IMR-90 (cell line): Measurements from ENCODE around the gene CAPN5. TPM values are rescaled to one million over a fixed set of nuclear protein-coding genes. Genes with fewer than 3 reads are reported as not detected.

Experiments used
- ATAC-seq: fragments of 200-7000 bp; cut with Tn5 transposase; 2 replicates; pipeline ENCODE4 v1.9.1; 2020; ENCODE audit warnings: low read depth, mild to moderate bottlenecking, moderate library complexity
- BruUV-seq: library from RNA; stranded (reverse); fragments of 400-500 nt; replicated peaks from 2 replicates; lab custom pipeline; 2021; lab: Mats Ljungman, UMichigan
- CTCF ChIA-PET: fragments of 300-600 bp; formaldehyde crosslinking; extraction: SDS; loops from one replicate; lab custom pipeline; 2021; ENCODE audit warnings: antibody characterized with exemption; lab: Yijun Ruan, JAX
- POLR2A ChIA-PET: fragments of 300-600 bp; sonication (Branson Sonifier 250); formaldehyde crosslinking; loops from one replicate; lab custom pipeline; 2022; ENCODE audit warnings: antibody characterized with exemption; ENCODE audit not compliant: unreplicated experiment; lab: Charles Lee
- DNase-seq: peaks from one replicate; pipeline ENCODE4 v3.0.0; 2013
- H2AFZ ChIP-seq: replicated peaks from 2 replicates; pipeline ENCODE3; 2013; ENCODE audit warnings: low read length, mild to moderate bottlenecking; ENCODE audit not compliant: poor library complexity
- H2AK5ac ChIP-seq: 2 replicates; pipeline ENCODE4 v1.6.1; 2013; ENCODE audit warnings: low read depth, low read length, inconsistent platforms
- H2AK9ac ChIP-seq: replicated peaks from 2 replicates; pipeline ENCODE3; 2013; ENCODE audit warnings: mild to moderate bottlenecking, low read depth, low read length, moderate library complexity; ENCODE audit not compliant: poor library complexity
- H2BK120ac ChIP-seq: 2 replicates; pipeline ENCODE4 v1.6.1; 2013; ENCODE audit warnings: low read depth, low read length, inconsistent platforms
- H2BK15ac ChIP-seq: 3 replicates; pipeline ENCODE4 v1.6.1; 2013; ENCODE audit warnings: low read depth, low read length, inconsistent platforms
- H2BK20ac ChIP-seq: 2 replicates; pipeline ENCODE4 v1.6.1; 2013; ENCODE audit warnings: low read depth, mild to moderate bottlenecking, inconsistent platforms, low read length, moderate library complexity
- H2BK5ac ChIP-seq: 2 replicates; pipeline ENCODE4 v1.6.1; 2013; ENCODE audit warnings: mild to moderate bottlenecking, low read depth, low read length, inconsistent platforms; ENCODE audit not compliant: poor library complexity, severe bottlenecking
- H3K14ac ChIP-seq: replicated peaks from 2 replicates; pipeline ENCODE4 v1.6.1; 2013; ENCODE audit warnings: low read depth, low read length, inconsistent platforms
- H3K18ac ChIP-seq: 2 replicates; pipeline ENCODE4 v1.6.1; 2013; ENCODE audit warnings: low read depth, low read length, control low read depth
- H3K23ac ChIP-seq: 2 replicates; pipeline ENCODE4 v1.6.1; 2013; ENCODE audit warnings: low read depth, low read length, inconsistent platforms
- H3K27ac ChIP-seq: 2 replicates; pipeline ENCODE4 v1.5.1; 2013; ENCODE audit warnings: mild to moderate bottlenecking, control low read depth, low read length; ENCODE audit not compliant: insufficient read depth
- H3K27me3 ChIP-seq: 2 replicates; pipeline ENCODE4 v1.6.1; 2013; ENCODE audit warnings: low read length; ENCODE audit not compliant: control insufficient read depth, insufficient read depth
- H3K36me3 ChIP-seq: 2 replicates; pipeline ENCODE4 v1.6.1; 2013; ENCODE audit warnings: low read length, mixed read lengths; ENCODE audit not compliant: control insufficient read depth, insufficient read depth
- H3K4ac ChIP-seq: 2 replicates; pipeline ENCODE4 v1.6.1; 2013; ENCODE audit warnings: low read depth, low read length, inconsistent platforms
- H3K4me1 ChIP-seq: 2 replicates; pipeline ENCODE4 v1.6.1; 2013; ENCODE audit warnings: low read length, mixed read lengths; ENCODE audit not compliant: control insufficient read depth, insufficient read depth
- H3K4me2 ChIP-seq: 2 replicates; pipeline ENCODE4 v1.6.1; 2013; ENCODE audit warnings: low read depth, mild to moderate bottlenecking, control low read depth, low read length, moderate library complexity
- H3K4me3 ChIP-seq: 2 replicates; pipeline ENCODE4 v1.5.1; 2013; ENCODE audit warnings: low read depth, mild to moderate bottlenecking, control low read depth, low read length, moderate library complexity; ENCODE audit not compliant: insufficient read depth
- H3K56ac ChIP-seq: 2 replicates; pipeline ENCODE4 v1.6.1; 2013; ENCODE audit warnings: low read length, inconsistent platforms; ENCODE audit not compliant: insufficient read depth; ENCODE audit errors: extremely low read depth
- H3K79me1 ChIP-seq, 2 experiments: 2 replicates each; pipeline ENCODE4 v1.6.1; 2013; ENCODE audit warnings: low read length in 2 of 2, inconsistent platforms in 1 of 2, low read depth in 1 of 2
- H3K9ac ChIP-seq: 2 replicates; pipeline ENCODE4 v1.6.1; 2013; ENCODE audit warnings: low read depth, low read length, control low read depth
- H3K9me1 ChIP-seq: 2 replicates; pipeline ENCODE4 v1.6.1; 2013; ENCODE audit warnings: low read length, inconsistent platforms; ENCODE audit not compliant: insufficient read depth
- H3K9me3 ChIP-seq: 2 replicates; pipeline ENCODE4 v1.6.1; 2013; ENCODE audit warnings: low read length; ENCODE audit not compliant: control insufficient read depth, insufficient read depth
- H4K20me1 ChIP-seq: 2 replicates; pipeline ENCODE4 v1.6.1; 2013; ENCODE audit warnings: low read length, inconsistent platforms; ENCODE audit not compliant: insufficient read depth
- H4K5ac ChIP-seq: 2 replicates; pipeline ENCODE4 v1.6.1; 2013; ENCODE audit warnings: mild to moderate bottlenecking, low read depth, low read length, control low read depth
- H4K8ac ChIP-seq, 2 experiments: 2 replicates each; pipeline ENCODE4 v1.6.1; 2013; ENCODE audit warnings: low read depth in 2 of 2, low read length in 2 of 2, control low read depth in 1 of 2, inconsistent platforms in 1 of 2
- H4K91ac ChIP-seq: 2 replicates; pipeline ENCODE4 v1.6.1; 2013; ENCODE audit warnings: low read depth, low read length, inconsistent platforms; ENCODE audit not compliant: insufficient read depth
- BHLHE40 ChIP-seq: fragments of 150-350 bp; IDR thresholded peaks from 2 replicates; pipeline ENCODE4 v1.6.1; 2016; ENCODE audit warnings: mild to moderate bottlenecking, low read depth, low read length
- CEBPB ChIP-seq: IDR thresholded peaks from 2 replicates; pipeline ENCODE4 v1.6.1; 2012; ENCODE audit warnings: low read depth, low read length, improper control_type of control experiment
- MAZ ChIP-seq: IDR thresholded peaks from 2 replicates; pipeline ENCODE4 v1.6.1; 2012; ENCODE audit warnings: low read depth, mild to moderate bottlenecking, low read length, improper control_type of control experiment, moderate library complexity, borderline replicate concordance
- NFE2L2 ChIP-seq: fragments of 150-350 bp; IDR thresholded peaks from 2 replicates; pipeline ENCODE4 v1.6.1; 2016; ENCODE audit warnings: low read depth, mild to moderate bottlenecking, low read length
- RCOR1 ChIP-seq: IDR thresholded peaks from 2 replicates; pipeline ENCODE4 v1.6.1; 2012; ENCODE audit warnings: mild to moderate bottlenecking, low read length, improper control_type of control experiment; ENCODE audit not compliant: insufficient replicate concordance
- SMC3 ChIP-seq: fragments of 150-350 bp; IDR thresholded peaks from 2 replicates; pipeline ENCODE4 v1.6.1; 2016; ENCODE audit warnings: low read depth, mild to moderate bottlenecking, antibody characterized with exemption, low read length, moderate library complexity
- WGBS, 2 experiments: methylation state at CpG; one replicate each; pipeline versions ENCODE4 v1.1.5 to v1.1.7; 2013; ENCODE audit warnings: missing lambda C conversion rate in 2 of 2; ENCODE audit not compliant: insufficient read length in 1 of 2; ENCODE audit errors: extremely low coverage in 2 of 2; 5-methylcytosine and 5-hydroxymethylcytosine counted together
- dilution Hi-C: fragments of 300-500 bp; cut with HindIII; formaldehyde crosslinking; loops from one replicate; pipeline ENCODE4 v1.14.3; 2018; ENCODE audit warnings: low sequenced_read_pairs; ENCODE audit not compliant: unreplicated experiment
- in situ Hi-C: fragments of 300-500 bp; cut with MboI; formaldehyde crosslinking; loops from 3 replicates; pipeline ENCODE4 v1.14.3; 2019; ENCODE audit warnings: low sequenced_read_pairs, inconsistent platforms, mixed read lengths
- intact Hi-C: fragments of 100-400 bp; cut with micrococcal nuclease; formaldehyde crosslinking; loops from 2 replicates; pipeline ENCODE4 v1.10.0; 2022
- polyA plus RNA-seq, 3 experiments: library from polyadenylated mRNA; depleted of rRNA; stranded (reverse); fragments of >200 nt; gene quantifications; 2 replicates each; pipeline ENCODE4 v1.2.3, GENCODE V29; 2012; ENCODE audit warnings: low replicate concordance in 1 of 3
- total RNA-seq: library from RNA; depleted of rRNA; stranded (reverse); fragments of >200 nt; gene quantifications from 2 replicates; pipeline ENCODE4 v1.2.3, GENCODE V29; 2012
- TF ChIP-seq, protein P1 (sequence below): conservative IDR thresholded peaks from 2 replicates; pipeline ENCODE4 v1.5.1; 2012; ENCODE audit warnings: mild to moderate bottlenecking, low read depth, low read length, improper control_type of control experiment

Gene CAPN5
- total and polyA plus RNA-seq, 2 of the 4 experiments (the other 2 are of a cell fraction): 8.1 to 24.0 TPM

DNA sequence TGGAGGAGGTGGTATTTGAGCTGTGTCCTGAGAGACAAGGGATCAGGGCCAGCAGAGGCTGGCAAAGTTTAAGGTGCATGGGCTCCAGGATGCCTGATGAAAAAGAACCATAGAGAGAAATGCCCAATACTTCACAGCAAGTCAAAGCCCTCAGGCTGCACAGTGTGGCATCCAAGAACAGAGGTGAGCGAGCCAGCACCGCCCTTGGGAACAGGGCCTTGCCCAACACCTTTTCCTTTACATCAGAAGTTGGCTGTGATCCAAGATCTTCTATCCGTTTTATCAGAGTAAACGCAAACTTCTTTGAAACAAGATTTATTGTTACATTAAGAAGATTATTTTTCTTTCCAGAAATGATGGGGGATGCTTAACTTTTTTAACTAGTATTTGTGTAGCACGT lies 31.2 kb upstream of the CAPN5 start:
- Histone ChIP-seq H4K20me1 (no peaks in the 10 kb centered on the region; the same call in none of the 2 replicates), H3K9me1 (peaks cover 2% of the 10 kb centered on the region; the same call in 1 of the 2 replicates), H3K56ac (no peak overlapping the region), H2BK20ac (no peak overlapping the region), H2BK5ac (no peak overlapping the region), H3K79me1 (no peaks in the 10 kb centered on the region), H3K4ac (no peak overlapping the region), H3K23ac (no peak overlapping the region), H3K9ac (no peak overlapping the region), H2AK9ac (no peak overlapping the region), H3K36me3 (no peaks in the 10 kb centered on the region), H3K18ac (no peak overlapping the region), H3K4me1 (peaks cover 3% of the 10 kb centered on the region; the same call in 1 of the 2 replicates), H3K27ac (no peak overlapping the region), H3K27me3 (peaks cover 37% of the 10 kb centered on the region), H2AK5ac (peak overlapping the region; percentile 39; the same call in 1 of the 2 replicates), H4K91ac (no peak overlapping the region), H3K4me2 (no peak overlapping the region), H3K4me3 (no peak overlapping the region), H4K8ac (no peak overlapping the region), H2BK15ac (no peak overlapping the region; the same call in 2 of the 3 replicates), H3K9me3 (no peaks in the 10 kb centered on the region), H2BK120ac (no peak overlapping the region), H3K14ac (no peak overlapping the region), H2AFZ (no peak overlapping the region), H4K5ac (no peak overlapping the region)
- ATAC-seq (no peak), DNase-seq (no peak)
- no peak for TF ChIP-seq BHLHE40
- no peak for TF ChIP-seq NFE2L2
- TF ChIP-seq MAZ: no peak
- TF ChIP-seq, protein P1, sequence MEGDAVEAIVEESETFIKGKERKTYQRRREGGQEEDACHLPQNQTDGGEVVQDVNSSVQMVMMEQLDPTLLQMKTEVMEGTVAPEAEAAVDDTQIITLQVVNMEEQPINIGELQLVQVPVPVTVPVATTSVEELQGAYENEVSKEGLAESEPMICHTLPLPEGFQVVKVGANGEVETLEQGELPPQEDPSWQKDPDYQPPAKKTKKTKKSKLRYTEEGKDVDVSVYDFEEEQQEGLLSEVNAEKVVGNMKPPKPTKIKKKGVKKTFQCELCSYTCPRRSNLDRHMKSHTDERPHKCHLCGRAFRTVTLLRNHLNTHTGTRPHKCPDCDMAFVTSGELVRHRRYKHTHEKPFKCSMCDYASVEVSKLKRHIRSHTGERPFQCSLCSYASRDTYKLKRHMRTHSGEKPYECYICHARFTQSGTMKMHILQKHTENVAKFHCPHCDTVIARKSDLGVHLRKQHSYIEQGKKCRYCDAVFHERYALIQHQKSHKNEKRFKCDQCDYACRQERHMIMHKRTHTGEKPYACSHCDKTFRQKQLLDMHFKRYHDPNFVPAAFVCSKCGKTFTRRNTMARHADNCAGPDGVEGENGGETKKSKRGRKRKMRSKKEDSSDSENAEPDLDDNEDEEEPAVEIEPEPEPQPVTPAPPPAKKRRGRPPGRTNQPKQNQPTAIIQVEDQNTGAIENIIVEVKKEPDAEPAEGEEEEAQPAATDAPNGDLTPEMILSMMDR: no peak
- no peak for TF ChIP-seq CEBPB
- TF ChIP-seq SMC3: no peak
- TF ChIP-seq RCOR1: no peak
- no CpG with 5 or more reads among the region's 5 CpGs for WGBS, 2 experiments
- POLR2A ChIA-PET: no interaction called here
- intact Hi-C loops: loop anchor here (10.0 kb wide), 1 partner anchor 61 kb away; no protein-coding TSS in a partner anchor
- no TSS peak for BruUV-seq
- dilution Hi-C loops: no loop called here
- CTCF ChIA-PET: interaction anchor here (1.1 kb wide), 2 partner anchors 12 kb away, joined by 3 to 4 read pairs; no protein-coding TSS in a partner anchor
- in situ Hi-C loops: loop anchor here (10.0 to 25.0 kb wide), 2 partner anchors 221 to 298 kb away; no protein-coding TSS in a partner anchor
